Neural cell (in vitro differentiated cells): ENCODE results near the gene OVAAL.

Source experiments
- CTCF ChIP-seq: fragments of 450-650 bp; IDR thresholded peaks from 2 replicates; pipeline ENCODE4 v1.5.1; 2014; ENCODE audit warnings: antibody characterized with exemption, mild to moderate bottlenecking, moderate library complexity; ENCODE audit not compliant: poor library complexity, severe bottlenecking
- EP300 ChIP-seq: fragments of 450-650 bp; conservative IDR thresholded peaks from 2 replicates; pipeline ENCODE4 v1.6.1; 2014; ENCODE audit warnings: antibody characterized with exemption, mild to moderate bottlenecking, moderate library complexity; ENCODE audit not compliant: poor library complexity, severe bottlenecking
- EZH2 ChIP-seq: fragments of 200-600, 300-800 bp; shearing (Covaris generic), sonication (generic); IDR thresholded peaks from 2 replicates; pipeline ENCODE4 v1.6.1; 2014; ENCODE audit warnings: antibody characterized with exemption, low read length, borderline replicate concordance, mild to moderate bottlenecking; ENCODE audit not compliant: insufficient read depth, poor library complexity, severe bottlenecking

- TF ChIP-seq CTCF (no peak), EZH2 (no peak), EP300 (no peak)
Observed at GRCh38 chr1:180562640-180563025, 3.9 kb downstream of the OVAAL start.
